Neutrophil (primary cell): Measurements from ENCODE around the gene ATP2A2.
"Not testable (repeated sequence)": the region's sequence is repeated elsewhere in the genome, so short reads cannot be mapped to it uniquely, and the experiment has no call there.

ENCODE experiments used
- H3K27ac ChIP-seq: fragments of 200-600 bp; sonication (generic); 2 replicates; pipeline ENCODE4 v1.5.1; 2016; ENCODE audit warnings: mild to moderate bottlenecking, moderate library complexity
- H3K27me3 ChIP-seq: fragments of 200-600 bp; sonication (generic); 2 replicates; pipeline ENCODE4 v1.6.0; 2016; ENCODE audit warnings: mild to moderate bottlenecking
- H3K36me3 ChIP-seq: fragments of 200-600 bp; sonication (generic); 2 replicates; pipeline ENCODE4 v1.5.1; 2017
- H3K4me1 ChIP-seq, 2 experiments: fragments of 200-600 bp in 1 of 2; sonication (generic) in 1 of 2; 1 replicate in 1 of 2; 2 replicates in 1 of 2; pipeline versions ENCODE4 v1.5.1 to v1.6.1; 2013 to 2016; ENCODE audit warnings: low read depth in 1 of 2, low read length in 1 of 2, mild to moderate bottlenecking in 1 of 2, moderate library complexity in 1 of 2; ENCODE audit not compliant: control insufficient read depth in 1 of 2, insufficient read depth in 1 of 2
- H3K4me3 ChIP-seq, 2 experiments: fragments of 200-600 bp in 1 of 2; sonication (generic) in 1 of 2; 1 replicate in 1 of 2; 2 replicates in 1 of 2; pipeline ENCODE4 v1.5.1; 2013 to 2016; ENCODE audit warnings: low read depth in 1 of 2, low read length in 1 of 2, mild to moderate bottlenecking in 1 of 2, moderate library complexity in 1 of 2
- H3K9me3 ChIP-seq: fragments of 200-600 bp; sonication (generic); 2 replicates; pipeline ENCODE4 v1.5.1; 2016
- CTCF ChIP-seq: fragments of 200-600 bp; sonication (generic); IDR thresholded peaks from 2 replicates; pipeline ENCODE4 v1.5.1; 2016; ENCODE audit warnings: antibody characterized with exemption

The ATP2A2 gene

DNA sequence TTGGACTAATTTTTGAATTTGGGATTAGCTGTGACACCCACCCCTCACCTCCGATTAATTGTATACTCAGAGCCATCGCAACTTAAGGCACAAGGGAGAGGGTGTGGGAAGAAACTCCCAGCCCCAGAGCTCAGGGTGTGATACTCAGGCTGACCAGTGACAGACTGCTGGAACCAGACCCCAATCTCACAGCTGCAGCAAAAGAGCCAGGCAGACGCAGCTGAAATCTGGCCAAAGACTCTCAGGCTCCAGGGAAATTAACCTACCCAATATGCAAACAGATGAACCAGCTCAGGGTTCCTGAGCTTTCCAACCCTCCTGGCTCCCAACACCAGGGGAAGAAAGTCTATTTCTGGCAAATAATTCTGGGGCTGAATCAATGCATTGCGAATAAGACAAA is 92.0 kb downstream of the ATP2A2 start:
- Histone ChIP-seq H3K4me1 (peaks cover 9% of the 10 kb centered on the region in 2 experiments), H3K4me3 (no peak overlapping the region), H3K27ac (no peak overlapping the region), H3K9me3 (no peaks in the 10 kb centered on the region), H3K36me3 (peaks cover 75% of the 10 kb centered on the region), H3K27me3 (no peaks in the 10 kb centered on the region)
- no peak for TF ChIP-seq CTCF

- H3K27ac ChIP-seq: no peak overlapping the region
- no peaks in the 10 kb centered on the region for H3K9me3 ChIP-seq
- peaks cover 79% of the 10 kb centered on the region for H3K36me3 ChIP-seq
- TF ChIP-seq CTCF: no peak
- no peaks in the 10 kb centered on the region for H3K27me3 ChIP-seq
- peaks cover 11% of the 10 kb centered on the region in 2 experiments for H3K4me1 ChIP-seq
- no peak overlapping the region for H3K4me3 ChIP-seq
Measured at GRCh38 chr12:110373425-110373824, 92.4 kb downstream of the ATP2A2 start.

GRCh38 chr12:110373962-110374611 is 93.0 kb downstream of the ATP2A2 start:
- Histone ChIP-seq H3K36me3 (peaks cover 79% of the 10 kb centered on the region), H3K27ac (no peak overlapping the region), H3K27me3 (no peaks in the 10 kb centered on the region), H3K4me1 (peaks cover 18% of the 10 kb centered on the region in 2 experiments), H3K9me3 (no peaks in the 10 kb centered on the region), H3K4me3 (no peak overlapping the region)
- no peak for TF ChIP-seq CTCF

- Histone ChIP-seq H3K4me1 (peaks cover 23 to 26% of the 10 kb centered on the region in 2 experiments), H3K36me3 (peaks cover 84% of the 10 kb centered on the region), H3K27ac (peak overlapping the region; percentile 70)
- H3K4me3 ChIP-seq, H3K27me3 ChIP-seq, H3K9me3 ChIP-seq: not testable (repeated sequence)
Measured at GRCh38 chr12:110378131-110378790, 97.2 kb downstream of the ATP2A2 start.

DNA sequence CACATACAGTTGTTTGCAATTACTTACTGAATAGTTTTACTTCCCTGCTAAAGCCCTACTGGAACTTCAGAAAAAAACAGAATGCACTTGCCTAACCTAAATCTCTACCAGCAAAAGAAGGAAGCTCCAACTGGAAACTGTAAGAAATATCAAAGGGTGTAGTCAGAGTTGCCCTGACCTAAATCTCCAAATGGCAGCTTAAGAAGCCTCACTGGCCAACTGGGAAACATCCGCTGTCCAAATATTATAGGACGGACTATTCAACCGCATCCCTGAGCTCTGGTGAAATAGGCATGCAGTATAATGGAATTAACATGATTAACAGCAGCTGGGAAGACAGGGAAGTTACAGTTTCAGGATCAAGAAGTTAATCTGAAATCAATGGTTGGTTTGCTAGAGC is 98.2 kb downstream of the ATP2A2 start:
- peak overlapping the region; percentile 70 for H3K27ac ChIP-seq
- H3K4me3 ChIP-seq: no peak overlapping the region
- H3K27me3 ChIP-seq: no peaks in the 10 kb centered on the region
- H3K36me3 ChIP-seq: peaks cover 77% of the 10 kb centered on the region
- H3K9me3 ChIP-seq: no peaks in the 10 kb centered on the region
- TF ChIP-seq CTCF: no peak
- H3K4me1 ChIP-seq: peaks cover 23 to 26% of the 10 kb centered on the region in 2 experiments

DNA sequence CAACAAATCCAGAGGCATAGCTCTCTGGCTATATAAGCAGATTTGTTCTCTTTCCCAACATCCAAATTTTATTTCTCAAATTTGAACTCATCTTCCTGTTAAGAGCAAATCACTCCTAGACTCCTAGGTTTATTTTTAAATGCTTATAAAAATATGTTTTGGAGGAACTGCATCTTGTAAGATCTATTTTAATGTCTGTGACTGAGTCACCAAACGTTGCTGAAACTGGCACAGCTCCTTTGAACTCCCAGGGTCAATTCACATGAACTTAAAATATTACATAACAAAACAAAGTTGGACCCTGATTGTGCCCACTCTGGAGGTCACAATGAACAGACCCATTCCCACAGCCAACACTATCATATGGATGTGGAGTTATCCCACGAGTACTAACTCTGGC is 98.6 kb downstream of the ATP2A2 start:
- no peak for TF ChIP-seq CTCF
- Histone ChIP-seq H3K4me3 (no peak overlapping the region), H3K27ac (peak overlapping the region; percentile 70), H3K9me3 (no peaks in the 10 kb centered on the region), H3K27me3 (no peaks in the 10 kb centered on the region), H3K4me1 (peaks cover 23 to 26% of the 10 kb centered on the region in 2 experiments), H3K36me3 (peaks cover 74% of the 10 kb centered on the region)
